ENCODE results near the gene LBHD1.

DNA sequence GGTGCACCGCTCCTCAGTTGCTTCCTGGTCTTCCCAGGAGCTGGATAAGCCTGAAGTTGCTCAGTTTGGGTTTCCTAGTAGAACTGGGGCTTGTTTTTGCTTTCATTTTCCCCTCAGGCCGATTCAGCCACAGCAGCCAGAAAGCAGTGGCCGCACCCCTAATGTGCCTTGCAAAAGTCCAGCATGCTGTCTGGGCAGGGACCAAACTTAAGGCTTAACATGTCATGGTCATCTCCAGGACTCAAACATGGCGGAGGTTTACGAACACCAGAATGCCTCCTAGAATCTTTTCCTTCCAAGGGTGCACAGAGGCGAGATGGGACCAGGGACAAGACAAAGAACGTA is 37.9 kb upstream of the LBHD1 start:
- TF ChIP-seq POLR2A (IDR thresholded peaks at IDR 0.05), result no peak
- TF ChIP-seq, protein P1, sequence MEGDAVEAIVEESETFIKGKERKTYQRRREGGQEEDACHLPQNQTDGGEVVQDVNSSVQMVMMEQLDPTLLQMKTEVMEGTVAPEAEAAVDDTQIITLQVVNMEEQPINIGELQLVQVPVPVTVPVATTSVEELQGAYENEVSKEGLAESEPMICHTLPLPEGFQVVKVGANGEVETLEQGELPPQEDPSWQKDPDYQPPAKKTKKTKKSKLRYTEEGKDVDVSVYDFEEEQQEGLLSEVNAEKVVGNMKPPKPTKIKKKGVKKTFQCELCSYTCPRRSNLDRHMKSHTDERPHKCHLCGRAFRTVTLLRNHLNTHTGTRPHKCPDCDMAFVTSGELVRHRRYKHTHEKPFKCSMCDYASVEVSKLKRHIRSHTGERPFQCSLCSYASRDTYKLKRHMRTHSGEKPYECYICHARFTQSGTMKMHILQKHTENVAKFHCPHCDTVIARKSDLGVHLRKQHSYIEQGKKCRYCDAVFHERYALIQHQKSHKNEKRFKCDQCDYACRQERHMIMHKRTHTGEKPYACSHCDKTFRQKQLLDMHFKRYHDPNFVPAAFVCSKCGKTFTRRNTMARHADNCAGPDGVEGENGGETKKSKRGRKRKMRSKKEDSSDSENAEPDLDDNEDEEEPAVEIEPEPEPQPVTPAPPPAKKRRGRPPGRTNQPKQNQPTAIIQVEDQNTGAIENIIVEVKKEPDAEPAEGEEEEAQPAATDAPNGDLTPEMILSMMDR (IDR thresholded peaks at IDR 0.05), result no peak

Data from body of pancreas (tissue), 4 donors.